HG02943 (cell line): Measurements from ENCODE around the gene NFIB.

ENCODE experiments used
- ATAC-seq: cut with Tn5 transposase; IDR thresholded peaks from one replicate; pipeline ENCODE4 v1.9.1; 2021; ENCODE audit warnings: mild to moderate bottlenecking, low read depth, moderate library complexity; ENCODE audit not compliant: unreplicated experiment

NFIB gene

DNA sequence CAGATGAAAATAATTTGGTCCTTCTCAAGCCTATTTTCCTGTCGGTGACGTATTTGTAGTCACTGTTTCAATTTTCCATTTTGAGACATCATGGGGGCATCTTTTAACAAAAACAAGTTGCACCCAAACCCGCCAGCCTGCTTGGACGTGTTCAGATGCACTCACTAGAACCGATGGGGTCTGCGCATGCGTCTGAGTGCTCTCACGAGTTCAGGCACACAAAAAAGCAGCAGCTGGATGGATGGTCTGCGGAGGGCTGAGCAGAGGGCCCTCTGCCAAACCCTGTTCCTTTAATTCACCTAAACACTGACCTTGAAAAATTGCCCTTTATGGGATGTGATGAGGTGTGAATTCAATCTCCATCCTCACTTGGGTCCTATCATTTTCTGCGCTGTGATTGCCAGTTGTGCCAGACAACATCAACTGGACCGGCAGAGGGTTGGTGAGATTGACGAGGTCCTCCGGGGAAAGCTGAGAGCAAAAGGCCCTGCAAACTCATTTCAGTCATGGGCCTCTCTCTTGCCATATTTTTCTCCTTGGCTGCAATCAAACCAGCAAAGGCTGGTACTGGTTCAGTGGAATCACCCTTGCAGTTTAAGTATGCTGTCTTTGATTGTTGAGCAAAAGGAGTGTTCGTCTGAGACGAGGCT is 251.9 kb downstream of the NFIB start:
- ATAC-seq: no peak

- no peak for ATAC-seq
These were observed 255.6 kb downstream of the NFIB start for GRCh38 chr9:14058325-14058688.

- no peak for ATAC-seq
These were observed 256.3 kb downstream of the NFIB start for GRCh38 chr9:14057368-14058324.

DNA sequence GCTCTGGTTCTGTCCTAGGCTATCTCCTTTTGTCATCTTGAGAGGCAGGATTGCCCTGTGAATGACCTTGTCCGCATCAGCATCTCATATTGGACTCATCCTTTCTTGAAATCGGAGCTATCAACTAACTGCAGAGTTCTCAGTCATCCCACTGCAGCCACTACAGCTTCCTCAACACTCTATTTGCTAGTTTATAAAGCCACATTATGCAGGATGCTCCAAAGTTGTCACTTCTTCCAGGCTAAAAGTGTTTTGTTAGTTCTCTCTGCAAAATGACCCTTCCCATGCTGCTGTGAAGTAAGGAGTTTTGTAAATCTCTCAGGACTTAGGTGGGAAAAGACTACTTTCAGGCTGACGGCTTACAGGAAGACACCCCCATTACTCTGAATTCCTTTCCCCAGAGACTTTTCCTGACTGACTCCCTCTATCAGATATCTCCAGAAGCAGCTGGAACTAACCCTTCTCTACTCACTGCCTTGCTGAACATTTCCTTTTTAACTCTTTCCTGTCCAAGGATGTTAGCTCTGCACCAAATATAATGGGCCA is 257.6 kb downstream of the NFIB start:
- no peak for ATAC-seq

DNA sequence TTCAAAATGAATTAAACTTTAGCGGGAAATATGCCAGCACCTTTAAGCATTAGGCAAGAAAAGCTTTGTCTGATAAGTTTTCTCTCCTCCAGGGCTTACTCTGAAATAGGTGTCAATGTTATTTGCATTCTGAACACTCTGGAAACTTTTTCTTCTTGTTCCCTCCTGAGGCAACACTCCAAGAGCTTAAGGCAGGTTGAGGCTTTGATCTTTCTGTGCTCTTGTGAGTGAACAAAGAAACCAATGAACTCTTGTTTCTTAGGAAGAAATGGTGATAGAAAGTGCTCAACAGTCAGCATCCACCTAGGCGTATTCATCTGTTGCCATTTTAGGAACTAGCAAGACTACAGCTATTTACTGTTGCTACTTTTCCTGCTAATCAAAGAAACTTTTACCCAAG is 259.8 kb downstream of the NFIB start:
- ATAC-seq: no peak

DNA sequence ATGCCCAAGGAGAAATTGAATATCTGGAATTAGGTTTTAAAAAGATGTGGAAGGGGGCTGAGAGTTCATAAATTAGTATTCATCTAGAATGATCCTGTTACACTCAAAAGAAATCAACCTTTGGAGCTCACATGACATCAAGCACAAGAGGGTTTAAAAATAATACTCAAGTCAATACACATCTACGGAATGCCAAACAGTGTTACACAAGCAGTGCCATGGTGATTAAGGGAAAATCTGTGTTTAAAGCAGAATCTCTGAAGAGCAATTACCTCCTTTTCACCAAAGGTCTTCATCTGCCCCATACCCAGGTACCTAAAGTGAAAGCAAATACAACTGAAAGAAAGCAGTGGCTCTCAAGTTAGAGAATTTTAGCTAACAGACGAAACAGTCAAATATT is 261.6 kb downstream of the NFIB start:
- no peak for ATAC-seq

DNA sequence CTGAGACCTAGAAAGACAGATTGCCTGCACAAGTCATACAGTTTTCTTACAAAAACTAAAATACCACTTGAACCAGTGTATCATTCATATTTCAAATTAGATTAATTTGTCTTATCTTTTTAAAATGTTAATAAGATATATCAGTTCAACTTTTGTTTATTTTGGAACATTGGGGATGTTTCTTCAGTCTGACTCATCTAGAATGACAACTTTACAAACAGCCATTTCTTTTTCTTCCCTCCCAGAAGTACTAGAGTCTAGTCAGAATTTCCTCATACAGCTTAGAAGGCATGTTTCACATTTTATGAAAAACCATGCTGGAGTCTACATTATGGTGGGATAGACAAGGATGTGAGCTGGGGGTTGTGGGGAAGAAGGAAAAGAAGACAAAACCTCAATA is 262.5 kb downstream of the NFIB start:
- ATAC-seq: no peak

DNA sequence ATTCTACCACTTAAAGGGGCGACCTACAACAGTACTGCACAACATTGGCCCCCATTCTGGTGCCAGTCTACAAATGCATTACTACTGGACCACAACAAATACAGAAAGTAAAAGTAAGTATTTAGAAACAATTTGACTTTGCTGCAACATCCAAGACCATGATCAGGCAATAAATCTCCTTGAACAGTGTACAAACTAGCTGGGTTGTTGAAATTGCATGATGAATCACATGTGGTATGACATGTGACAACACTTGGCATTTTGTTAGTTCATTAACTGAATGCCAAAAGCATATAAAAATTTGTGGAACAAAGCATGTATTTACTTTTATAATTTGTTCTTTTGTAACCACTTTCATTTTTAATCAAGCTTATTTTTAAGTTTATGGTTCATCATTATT is 270.5 kb downstream of the NFIB start:
- ATAC-seq: no peak

- ATAC-seq: no peak
These were observed 276.6 kb downstream of the NFIB start for GRCh38 chr9:14037331-14037730.

DNA sequence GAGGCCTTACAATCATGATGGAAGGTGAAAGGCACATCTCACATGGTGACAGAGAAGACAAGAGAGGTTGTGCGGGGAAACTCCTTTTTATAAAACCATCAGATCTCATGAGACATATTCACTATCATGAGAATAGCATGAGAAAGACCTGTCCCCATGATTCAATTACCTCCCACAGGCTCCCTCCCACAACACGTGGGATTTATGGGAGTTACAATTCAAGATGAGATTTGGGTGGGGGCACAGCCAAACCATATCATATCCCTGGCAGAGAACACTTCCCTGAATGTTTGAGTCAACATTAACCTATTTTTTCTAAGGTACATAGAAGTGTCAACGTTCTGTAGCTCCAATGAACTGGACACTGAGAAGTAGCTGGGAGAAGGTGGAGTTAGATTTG is 280.9 kb downstream of the NFIB start:
- no peak for ATAC-seq
